Adipose tissue (tissue), 3 donors: ENCODE results near the gene ARHGAP26. TPM values are rescaled to one million over a fixed set of nuclear protein-coding genes. Genes with fewer than 3 reads are reported as not detected.
"Not testable (repeated sequence)": the region's sequence is repeated elsewhere in the genome, so short reads cannot be mapped to it uniquely, and the experiment has no call there.

Experiments used
- H3K27ac ChIP-seq: one replicate; pipeline ENCODE4 v1.5.1; 2013; ENCODE audit warnings: low read depth, low read length
- WGBS, 3 donors: extraction: QIAGEN DNeasy Blood & Tissue Kit; methylation state at CpG; one replicate each; pipeline ENCODE4 v1.1.7; 2013; 5-methylcytosine and 5-hydroxymethylcytosine counted together
- polyA plus RNA-seq, 3 donors: library from polyadenylated mRNA; stranded (reverse); fragments of 200-250 nt; gene quantifications; one replicate each; pipeline ENCODE4 v1.2.3, GENCODE V29; 2013
- donor health status: healthy with polysubstance abuse.
- donor health status: Bipolar disorder and iron deficiency.
- donor health status: healthy.

The ARHGAP26 gene
- polyA plus RNA-seq, 3 donors, result 2.3 to 8.3 (median 6.5) TPM

DNA sequence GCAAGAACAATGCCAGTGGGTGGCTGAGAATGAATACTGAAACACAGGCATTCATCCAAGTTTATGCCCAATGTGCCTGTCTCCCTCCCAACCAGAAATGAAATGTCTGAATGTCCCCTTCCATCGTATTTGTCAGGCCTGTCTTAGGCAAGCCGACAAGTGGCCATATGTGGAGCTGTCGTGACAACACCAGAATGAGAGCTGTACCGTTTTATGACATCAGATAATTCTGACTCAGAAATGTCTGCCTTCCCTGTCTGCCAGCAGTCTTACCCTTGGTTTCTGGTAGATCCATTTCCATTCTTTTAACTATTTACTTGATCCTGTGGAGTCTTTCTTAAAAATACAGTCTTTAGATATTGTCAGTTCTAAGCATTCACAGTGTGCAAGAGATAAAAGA is 421.5 kb downstream of the ARHGAP26 start:
- WGBS, 3 donors, result 94 to 96% (median 95%) methylated on average over 4 of the region's 4 CpGs
- H3K27ac ChIP-seq, result no peak overlapping the region

DNA sequence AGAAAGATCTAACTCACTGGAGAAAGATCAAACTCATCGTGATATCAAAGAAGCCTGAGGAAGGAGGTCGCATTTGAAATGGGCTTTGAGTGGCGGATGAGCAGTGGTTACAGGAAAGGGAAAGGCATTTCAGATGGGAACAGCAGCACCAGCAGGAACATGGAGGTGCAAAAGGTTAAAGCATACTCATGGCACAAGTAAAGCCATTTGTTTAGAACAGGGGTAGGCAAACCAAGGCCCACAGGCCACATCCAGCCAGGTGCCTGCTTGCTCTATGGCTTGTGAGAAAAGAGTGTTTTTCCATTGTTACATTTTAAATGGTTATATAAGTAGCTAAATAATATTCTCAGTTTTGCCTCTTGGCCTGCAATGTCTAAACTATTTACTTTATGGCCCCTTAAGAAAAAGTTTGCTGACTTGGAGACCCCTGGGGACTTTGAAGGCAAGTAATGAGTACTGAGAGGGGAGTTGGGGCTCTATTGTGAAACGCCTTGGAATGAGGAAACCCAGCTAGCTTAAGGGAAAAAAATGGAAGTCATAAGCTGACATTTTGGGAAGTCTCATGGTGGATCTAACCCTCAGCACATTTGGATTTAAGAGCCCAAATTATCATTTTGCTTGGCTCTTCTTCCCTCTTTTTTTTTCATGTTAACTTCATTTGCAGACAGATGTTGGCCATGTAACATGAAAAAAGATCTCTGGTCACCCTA is 422.2 kb downstream of the ARHGAP26 start:
- 84 to 92% (median 85%) methylated on average over 4 of the region's 4 CpGs for WGBS, 3 donors
- H3K27ac ChIP-seq, result no peak overlapping the region

- H3K27ac ChIP-seq, result no peak overlapping the region
- WGBS, 3 donors, result 66 to 98% (median 74%) methylated on average over 1 of the region's 1 CpG
Measured at GRCh38 chr5:143194206-143194605, 424.0 kb downstream of the ARHGAP26 start.

DNA sequence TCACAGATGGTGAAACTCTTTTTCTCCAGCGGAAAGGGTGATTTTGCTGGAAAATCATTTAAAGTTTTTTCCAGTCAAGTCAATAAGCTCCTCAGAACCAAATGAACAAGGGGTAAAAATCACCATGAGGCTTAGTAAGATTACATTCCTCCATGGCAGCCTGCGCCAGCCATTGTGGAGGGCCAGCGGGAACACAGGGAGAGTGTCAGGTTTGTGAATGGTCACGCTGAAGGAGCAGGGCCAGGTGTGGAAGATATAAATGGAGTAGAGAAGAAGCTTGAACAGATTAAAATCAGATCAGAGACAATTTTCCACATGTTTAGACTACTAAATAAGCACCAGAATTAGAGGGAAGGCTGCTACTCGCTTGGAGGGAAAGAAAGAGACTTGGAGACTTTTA is 424.5 kb downstream of the ARHGAP26 start:
- 91 to 98% (median 91%) methylated on average over 5 of the region's 5 CpGs for WGBS, 3 donors
- no peak overlapping the region for H3K27ac ChIP-seq

DNA sequence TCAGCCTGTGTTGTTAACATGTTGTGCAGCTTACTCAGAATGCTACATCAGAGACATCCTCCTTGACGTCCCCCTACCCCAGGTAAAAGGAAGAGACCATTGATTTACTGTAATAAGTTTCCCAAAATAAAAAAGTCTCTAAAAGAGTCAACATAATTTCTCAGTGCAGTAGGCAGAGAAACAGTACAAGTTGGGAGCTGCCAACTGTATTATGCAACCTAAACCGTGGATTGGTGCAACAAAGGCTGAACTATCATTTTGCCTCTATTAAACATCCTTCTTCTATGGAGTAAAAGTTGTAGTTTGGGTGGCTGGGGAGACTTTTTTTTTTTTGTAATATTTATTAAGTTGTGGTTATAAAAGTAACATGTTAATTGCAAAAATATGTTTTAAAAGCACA is 425.3 kb downstream of the ARHGAP26 start:
- no peak overlapping the region for H3K27ac ChIP-seq
- WGBS, 3 donors, result 12 to 70% (median 30%) methylated on average over 2 of the region's 2 CpGs

GRCh38 chr5:143196601-143197259 is 426.6 kb downstream of the ARHGAP26 start:
- 87 to 89% (median 88%) methylated on average over 3 of the region's 3 CpGs for WGBS, 3 donors
- H3K27ac ChIP-seq, result no peak overlapping the region

DNA sequence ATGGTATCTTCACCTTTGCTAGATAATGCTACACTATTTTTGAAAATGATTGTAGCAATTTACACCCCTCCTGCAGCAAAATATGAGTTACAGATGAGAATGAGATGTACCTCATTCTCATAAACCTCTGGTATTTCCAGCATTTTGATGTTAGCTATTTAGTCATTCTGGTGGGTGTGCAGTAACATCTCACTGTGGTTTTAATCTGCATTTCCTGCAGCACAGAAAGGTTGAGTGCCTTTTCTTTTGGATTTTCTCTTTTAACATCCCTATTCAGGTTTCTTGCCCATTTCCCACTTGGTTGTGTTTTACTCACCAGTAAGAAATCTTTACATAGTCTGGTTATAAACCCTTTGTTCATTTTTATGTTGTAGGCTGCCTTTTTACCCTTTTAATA is 427.1 kb downstream of the ARHGAP26 start:
- no peak overlapping the region for H3K27ac ChIP-seq

- WGBS, 3 donors, result 77 to 82% (median 77%) methylated on average over 4 of the region's 4 CpGs
- H3K27ac ChIP-seq, result no peak overlapping the region
Measured at GRCh38 chr5:143198332-143198731, 428.2 kb downstream of the ARHGAP26 start.

DNA sequence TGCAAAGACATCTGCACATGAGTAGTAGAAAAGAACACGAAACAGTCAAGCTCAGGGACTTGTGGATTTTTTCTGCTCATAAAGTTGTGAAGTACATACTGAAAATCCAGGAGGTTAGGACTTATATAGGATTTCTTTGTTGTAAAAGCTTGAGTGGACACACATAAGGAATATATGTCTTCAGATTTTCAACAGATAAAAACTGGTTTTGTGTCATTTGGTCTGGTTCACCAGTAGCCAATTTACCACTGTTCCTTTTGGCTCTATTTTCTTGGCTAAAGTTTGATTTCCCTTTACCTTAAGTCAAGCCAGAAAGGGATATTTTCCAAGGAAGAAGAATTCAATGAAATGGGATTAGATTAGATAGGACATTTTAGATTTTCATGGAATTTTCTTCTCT is 429.0 kb downstream of the ARHGAP26 start:
- no peak overlapping the region for H3K27ac ChIP-seq
- WGBS, 3 donors, result 89 to 98% (median 96%) methylated on average over 1 of the region's 1 CpG

DNA sequence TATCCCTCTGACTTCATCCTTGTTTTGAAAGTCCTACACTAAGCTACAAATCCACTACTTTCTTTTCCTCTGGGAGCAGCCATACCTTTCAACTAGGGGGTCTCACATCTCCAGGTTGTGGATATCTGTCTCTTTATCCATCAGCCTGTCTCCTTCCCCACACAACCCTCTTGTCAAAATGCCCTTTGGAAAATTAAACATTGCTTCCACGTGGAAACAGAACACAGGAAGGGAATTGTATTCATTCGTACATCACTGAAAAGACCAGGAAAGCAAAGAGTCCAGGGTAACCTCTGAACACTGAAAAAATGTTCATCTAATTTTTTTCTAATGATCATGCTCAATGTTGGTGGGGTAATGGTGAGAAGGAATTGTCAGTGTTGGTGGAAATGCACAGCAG is 429.7 kb downstream of the ARHGAP26 start:
- no peak overlapping the region for H3K27ac ChIP-seq
- WGBS, 3 donors, result 74 to 79% (median 75%) methylated on average over 2 of the region's 2 CpGs

DNA sequence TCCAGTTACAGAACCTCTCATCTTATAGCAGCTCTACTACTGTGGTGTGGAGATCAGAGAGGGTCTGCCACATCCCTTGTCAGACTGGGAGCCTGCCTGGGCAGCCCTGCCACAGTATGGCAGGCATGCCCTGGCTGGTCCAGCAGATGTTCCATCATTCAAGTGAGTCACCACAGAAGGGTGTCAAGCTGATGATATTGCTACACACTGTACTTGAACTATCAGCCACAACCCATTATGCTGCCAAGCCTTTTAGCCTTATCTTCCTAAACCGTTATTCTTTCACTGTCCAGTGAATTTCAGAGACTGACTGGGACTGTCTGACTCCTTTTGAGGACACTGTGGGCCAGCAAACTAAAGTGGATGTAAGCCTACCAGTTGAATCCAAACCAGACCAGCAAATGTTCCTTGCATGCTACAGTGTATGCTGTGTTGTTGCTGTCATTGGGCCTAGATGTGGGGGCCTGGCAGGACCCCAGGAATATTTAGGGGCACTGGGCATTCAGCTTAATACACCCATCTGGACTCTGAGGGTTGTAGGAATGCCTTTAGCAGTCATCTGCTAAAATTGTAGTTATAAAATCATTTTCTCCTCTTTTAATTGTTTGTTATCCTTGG is 430.7 kb downstream of the ARHGAP26 start:
- 58 to 81% (median 68%) methylated on average over 1 of the region's 1 CpG for WGBS, 3 donors
- no peak overlapping the region for H3K27ac ChIP-seq

DNA sequence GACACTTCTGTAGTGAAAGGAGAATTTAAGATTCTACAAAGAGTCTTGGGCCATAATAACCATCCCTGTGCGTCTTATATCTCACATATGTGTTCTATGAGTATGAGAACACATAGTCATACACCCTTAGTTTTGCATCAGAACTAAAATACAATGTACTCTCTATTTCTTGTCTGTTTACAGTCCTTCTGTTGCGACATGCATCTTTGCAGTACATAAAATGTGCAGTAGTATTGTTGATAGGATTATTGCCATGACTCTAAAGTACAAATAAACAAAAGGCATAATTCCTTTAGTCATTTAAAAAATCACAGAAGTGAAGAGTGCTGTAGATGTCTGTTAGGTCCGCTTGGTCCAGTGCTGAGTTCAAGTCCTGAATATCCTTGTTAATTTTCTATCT is 431.4 kb downstream of the ARHGAP26 start:
- no peak overlapping the region for H3K27ac ChIP-seq
- 96 to 99% (median 98%) methylated on average over 3 of the region's 3 CpGs for WGBS, 3 donors

- not testable (repeated sequence) for H3K27ac ChIP-seq
- 93 to 96% (median 96%) methylated on average over 4 of the region's 4 CpGs for WGBS, 3 donors
Measured at GRCh38 chr5:143203301-143203956, 433.3 kb downstream of the ARHGAP26 start.

GRCh38 chr5:143204474-143205246 is 434.5 kb downstream of the ARHGAP26 start:
- WGBS, 3 donors, result 66 to 90% (median 72%) methylated on average over 7 of the region's 7 CpGs
- H3K27ac ChIP-seq, result no peak overlapping the region

- WGBS, 3 donors, result 90 to 98% (median 91%) methylated on average over 3 of the region's 3 CpGs
- no peak overlapping the region for H3K27ac ChIP-seq
Measured at GRCh38 chr5:143205386-143205785, 435.2 kb downstream of the ARHGAP26 start.

GRCh38 chr5:143205883-143206195 is 435.7 kb downstream of the ARHGAP26 start:
- H3K27ac ChIP-seq, result no peak overlapping the region
- 81 to 87% (median 87%) methylated on average over 3 of the region's 3 CpGs for WGBS, 3 donors

GRCh38 chr5:143206196-143207053 is 436.2 kb downstream of the ARHGAP26 start:
- H3K27ac ChIP-seq, result no peak overlapping the region
- WGBS, 3 donors, result 80 to 87% (median 85%) methylated on average over 19 of the region's 19 CpGs

- H3K27ac ChIP-seq, result no peak overlapping the region
- WGBS, 3 donors, result 95 to 97% (median 96%) methylated on average over 13 of the region's 13 CpGs
Measured at GRCh38 chr5:143207058-143207457, 436.9 kb downstream of the ARHGAP26 start.
